Astrocyte (in vitro differentiated cells and primary cell): Measurements from ENCODE around the gene SLC35B2.

Source experiments
- CTCF ChIP-seq: IDR thresholded peaks from 2 replicates; pipeline ENCODE4 v1.5.1; 2011; ENCODE audit warnings: low read depth, mild to moderate bottlenecking, inconsistent platforms, low read length, moderate library complexity; ENCODE audit not compliant: insufficient read depth
- EZH2 ChIP-seq: IDR thresholded peaks from 2 replicates; pipeline ENCODE4 v1.6.1; 2012; ENCODE audit warnings: mild to moderate bottlenecking, low read length, inconsistent platforms; ENCODE audit not compliant: insufficient read depth

- TF ChIP-seq CTCF (no peak), EZH2 (no peak)
These were observed 29.3 kb downstream of the SLC35B2 start for GRCh38 chr6:44228031-44228430.
